Measurements from ENCODE around the gene TAMALIN. TPM values are rescaled to one million over a fixed set of nuclear protein-coding genes. Genes with fewer than 3 reads are reported as not detected.

TAMALIN gene
- total RNA-seq, 1 donor from 2014 or later: 31.3 TPM

GRCh38 chr12:52033446-52034140 is 26.8 kb downstream of the TAMALIN start:
- DNase-seq: no peak
- H3K27me3 Mint-ChIP-seq (ENCODE audit: unreplicated experiment): peaks cover 8% of the 10 kb centered on the region
- H3K9me3 Mint-ChIP-seq (ENCODE audit: unreplicated experiment): peaks cover 6% of the 10 kb centered on the region
- H3K36me3 Mint-ChIP-seq (ENCODE audit: unreplicated experiment): no peaks in the 10 kb centered on the region
- TF ChIP-seq CTCF (IDR thresholded peaks at IDR 0.05; ENCODE audit: partially characterized antibody, unreplicated experiment): no peak
- H3K4me3 Mint-ChIP-seq (ENCODE audit: unreplicated experiment): peak overlapping the region; percentile 77
- peak overlapping the region; percentile 52 for H3K27ac Mint-ChIP-seq (ENCODE audit: unreplicated experiment)
- peaks cover 18% of the 10 kb centered on the region for H3K4me1 Mint-ChIP-seq (ENCODE audit: low read depth, unreplicated experiment)

DNA sequence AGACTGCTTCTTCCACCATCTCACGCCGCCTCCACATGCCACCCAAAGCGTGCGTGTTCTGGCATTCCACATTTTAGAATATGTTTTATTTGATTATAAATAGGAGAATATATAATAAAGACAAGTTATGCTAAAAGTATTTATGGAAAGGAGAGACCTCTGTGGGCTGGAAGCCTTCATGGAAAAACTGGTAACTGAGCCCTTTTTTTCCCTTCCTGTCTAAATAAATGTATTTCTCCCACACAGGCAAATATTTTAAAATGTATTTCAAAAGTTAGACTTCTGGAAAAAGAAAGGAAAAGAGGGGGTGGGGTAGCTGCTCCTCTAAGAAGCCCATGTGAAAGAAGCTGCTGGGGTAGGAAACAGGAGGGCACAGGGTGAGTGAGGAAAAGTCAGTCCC is 28.4 kb downstream of the TAMALIN start:
- no peak for DNase-seq
- Mint-ChIP-seq H3K27me3 (ENCODE audit: unreplicated experiment) (peaks cover 8% of the 10 kb centered on the region), H3K36me3 (ENCODE audit: unreplicated experiment) (no peaks in the 10 kb centered on the region), H3K9me3 (ENCODE audit: unreplicated experiment) (peaks cover 6% of the 10 kb centered on the region), H3K4me1 (ENCODE audit: low read depth, unreplicated experiment) (peaks cover 7% of the 10 kb centered on the region), H3K4me3 (ENCODE audit: unreplicated experiment) (no peak overlapping the region), H3K27ac (ENCODE audit: unreplicated experiment) (no peak overlapping the region)
- no peak for TF ChIP-seq CTCF (IDR thresholded peaks at IDR 0.05; ENCODE audit: partially characterized antibody, unreplicated experiment)

DNA sequence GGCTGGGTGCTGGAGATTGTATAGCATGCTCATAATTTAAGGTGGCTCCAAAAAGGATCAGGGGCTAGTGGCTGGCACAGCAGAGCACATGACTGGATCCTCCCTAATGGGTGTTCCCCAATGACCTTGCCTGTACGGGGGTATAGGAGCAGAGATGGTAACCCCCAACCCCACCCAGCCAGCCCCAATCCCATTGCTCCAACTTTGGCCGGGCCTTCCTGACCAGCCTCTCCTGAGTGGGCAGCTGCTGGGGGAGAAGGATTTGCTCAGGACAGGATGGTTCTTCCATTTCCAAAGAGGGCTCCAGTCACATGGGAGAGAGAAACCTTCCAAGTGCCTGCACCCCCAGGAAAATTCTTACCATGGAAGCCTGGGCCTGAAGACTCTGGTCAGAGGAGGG is 29.2 kb downstream of the TAMALIN start:
- Mint-ChIP-seq H3K36me3 (ENCODE audit: unreplicated experiment) (peaks cover 2% of the 10 kb centered on the region), H3K27me3 (ENCODE audit: unreplicated experiment) (peaks cover 8% of the 10 kb centered on the region)

GRCh38 chr12:52036587-52037171 is 29.9 kb downstream of the TAMALIN start:
- DNase-seq: peak; percentile 72
- Mint-ChIP-seq H3K27ac (ENCODE audit: unreplicated experiment) (no peak overlapping the region), H3K9me3 (ENCODE audit: unreplicated experiment) (peaks cover 6% of the 10 kb centered on the region), H3K27me3 (ENCODE audit: unreplicated experiment) (peaks cover 10% of the 10 kb centered on the region), H3K4me3 (ENCODE audit: unreplicated experiment) (peak overlapping the region; percentile 67), H3K36me3 (ENCODE audit: unreplicated experiment) (peaks cover 4% of the 10 kb centered on the region), H3K4me1 (ENCODE audit: low read depth, unreplicated experiment) (peaks cover 7% of the 10 kb centered on the region)
- no peak for TF ChIP-seq CTCF (IDR thresholded peaks at IDR 0.05; ENCODE audit: partially characterized antibody, unreplicated experiment)

More for the DNA sequence above, 29.2 kb downstream of the TAMALIN start:
- H3K27ac Mint-ChIP-seq (ENCODE audit: unreplicated experiment): no peak overlapping the region
- peak overlapping the region; percentile 67 for H3K4me3 Mint-ChIP-seq (ENCODE audit: unreplicated experiment)
- peaks cover 6% of the 10 kb centered on the region for H3K9me3 Mint-ChIP-seq (ENCODE audit: unreplicated experiment)
- no peak for DNase-seq
- peaks cover 7% of the 10 kb centered on the region for H3K4me1 Mint-ChIP-seq (ENCODE audit: low read depth, unreplicated experiment)
- no peak for TF ChIP-seq CTCF (IDR thresholded peaks at IDR 0.05; ENCODE audit: partially characterized antibody, unreplicated experiment)

GRCh38 chr12:52037248-52037861 is 30.6 kb downstream of the TAMALIN start:
- Mint-ChIP-seq H3K4me3 (ENCODE audit: unreplicated experiment) (peak overlapping the region; percentile 86), H3K36me3 (ENCODE audit: unreplicated experiment) (peaks cover 4% of the 10 kb centered on the region), H3K27me3 (ENCODE audit: unreplicated experiment) (peaks cover 11% of the 10 kb centered on the region), H3K27ac (ENCODE audit: unreplicated experiment) (no peak overlapping the region), H3K4me1 (ENCODE audit: low read depth, unreplicated experiment) (peaks cover 10% of the 10 kb centered on the region), H3K9me3 (ENCODE audit: unreplicated experiment) (peaks cover 6% of the 10 kb centered on the region)
- no peak for TF ChIP-seq CTCF (IDR thresholded peaks at IDR 0.05; ENCODE audit: partially characterized antibody, unreplicated experiment)
- peak; percentile 57 for DNase-seq

All from glutamatergic neuron (in vitro differentiated cells).